Hepatocyte (in vitro differentiated cells): ENCODE measurements around the gene PON1.

Source experiments
- EZH2 ChIP-seq: fragments of 200-600 bp; sonication (generic); IDR thresholded peaks from 2 replicates; pipeline ENCODE4 v1.6.1; 2016; ENCODE audit warnings: antibody characterized with exemption, mild to moderate bottlenecking, borderline replicate concordance
- EZH2phosphoT487 ChIP-seq: fragments of 200-600 bp; sonication (generic); IDR thresholded peaks from one replicate; pipeline ENCODE4 v1.6.1; 2018; ENCODE audit warnings: antibody characterized with exemption, mild to moderate bottlenecking, low read depth, moderate library complexity; ENCODE audit not compliant: unreplicated experiment, severe bottlenecking
- TF ChIP-seq, protein P1 (sequence below): fragments of 200-600 bp; sonication (generic); IDR thresholded peaks from 2 replicates; pipeline ENCODE4 v1.5.1; 2016; ENCODE audit warnings: antibody characterized with exemption, mild to moderate bottlenecking; ENCODE audit not compliant: poor library complexity

DNA sequence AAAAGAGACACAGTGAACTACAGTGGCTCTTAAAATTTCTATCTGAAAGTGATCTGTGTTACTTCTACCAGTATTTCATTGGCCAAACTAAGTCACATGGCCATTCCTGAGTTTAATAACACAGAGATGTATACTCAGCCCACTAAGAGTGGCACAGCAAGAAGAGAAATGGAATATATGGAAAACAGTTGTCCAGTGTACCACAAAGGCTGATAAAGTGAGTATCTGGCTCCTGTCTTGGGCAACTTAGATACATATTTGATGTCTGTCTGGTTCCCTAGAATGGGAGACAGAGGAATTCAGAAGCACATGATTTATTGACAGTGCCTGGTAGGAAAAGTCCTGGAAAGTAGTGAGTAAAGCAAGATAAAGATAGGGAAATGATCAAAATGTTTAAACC is 10.1 kb upstream of the PON1 start:
- TF ChIP-seq, protein P1, sequence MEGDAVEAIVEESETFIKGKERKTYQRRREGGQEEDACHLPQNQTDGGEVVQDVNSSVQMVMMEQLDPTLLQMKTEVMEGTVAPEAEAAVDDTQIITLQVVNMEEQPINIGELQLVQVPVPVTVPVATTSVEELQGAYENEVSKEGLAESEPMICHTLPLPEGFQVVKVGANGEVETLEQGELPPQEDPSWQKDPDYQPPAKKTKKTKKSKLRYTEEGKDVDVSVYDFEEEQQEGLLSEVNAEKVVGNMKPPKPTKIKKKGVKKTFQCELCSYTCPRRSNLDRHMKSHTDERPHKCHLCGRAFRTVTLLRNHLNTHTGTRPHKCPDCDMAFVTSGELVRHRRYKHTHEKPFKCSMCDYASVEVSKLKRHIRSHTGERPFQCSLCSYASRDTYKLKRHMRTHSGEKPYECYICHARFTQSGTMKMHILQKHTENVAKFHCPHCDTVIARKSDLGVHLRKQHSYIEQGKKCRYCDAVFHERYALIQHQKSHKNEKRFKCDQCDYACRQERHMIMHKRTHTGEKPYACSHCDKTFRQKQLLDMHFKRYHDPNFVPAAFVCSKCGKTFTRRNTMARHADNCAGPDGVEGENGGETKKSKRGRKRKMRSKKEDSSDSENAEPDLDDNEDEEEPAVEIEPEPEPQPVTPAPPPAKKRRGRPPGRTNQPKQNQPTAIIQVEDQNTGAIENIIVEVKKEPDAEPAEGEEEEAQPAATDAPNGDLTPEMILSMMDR, result no peak
- no peak for TF ChIP-seq EZH2
- no peak for TF ChIP-seq EZH2phosphoT487
